ENCODE measurements around the gene KCTD12. TPM values are rescaled to one million over a fixed set of nuclear protein-coding genes. Genes with fewer than 3 reads are reported as not detected.

KCTD12 gene
- total RNA-seq, 1 experiment from 2014 or later, result 1.9 TPM

GRCh38 chr13:76871432-76871831 is 14.8 kb downstream of the KCTD12 start (continued):
- no peak for TF ChIP-seq SP1 (IDR thresholded peaks at IDR 0.05; ENCODE audit: low read depth)
- TF ChIP-seq CEBPB (IDR thresholded peaks at IDR 0.05; ENCODE audit: low read depth), result no peak
- no peak for TF ChIP-seq POLR2A (IDR thresholded peaks at IDR 0.05; ENCODE audit: borderline replicate concordance, extremely low read depth, insufficient read depth, insufficient read length)
- TF ChIP-seq ELF1 (IDR thresholded peaks at IDR 0.05; ENCODE audit: borderline replicate concordance, low read depth), result no peak
- no peak for TF ChIP-seq TCF7L2 (IDR thresholded peaks at IDR 0.05; ENCODE audit: borderline replicate concordance, extremely low read depth, insufficient read depth, insufficient read length)
- TF ChIP-seq RAD21 (IDR thresholded peaks at IDR 0.05; ENCODE audit: low read depth), result no peak
- no peak for TF ChIP-seq SRF (IDR thresholded peaks at IDR 0.05; ENCODE audit: low read depth)

GRCh38 chr13:76868371-76868770 is 17.8 kb downstream of the KCTD12 start:
- DNase-seq (ENCODE audit: low read depth, low spot score) (no peak), ATAC-seq (no peak)
- no peaks in the 10 kb centered on the region for H3K79me2 ChIP-seq (ENCODE audit: insufficient read depth, low read length)
- ChIA-PET RAD21 (ENCODE audit: low non-redundant PET in 1 of 2, low total read pairs in 2 of 2, uncharacterized antibody in 2 of 2, unreplicated experiment in 2 of 2) (no interaction called here), CTCF (no interaction called here), POLR2A (no interaction called here)
- no peak overlapping the region for H3K27ac ChIP-seq (ENCODE audit: low read depth, low read length)
- intact Hi-C loops (cut with micrococcal nuclease), result no loop called here
- no peak overlapping the region for H3K9ac ChIP-seq (ENCODE audit: low read length)
- H3K4me3 ChIP-seq (replicated peaks in 1 of 2; ENCODE audit: low read depth in 1 of 2, low read length in 2 of 2), result no peak overlapping the region
- no peaks in the 10 kb centered on the region for H3K9me3 ChIP-seq (ENCODE audit: control insufficient read depth in 1 of 2, insufficient read depth in 1 of 2, low read depth in 1 of 2, low read length in 2 of 2)
- H3K9me2 ChIP-seq (ENCODE audit: insufficient read depth), result no peaks in the 10 kb centered on the region
- peaks cover 14% of the 10 kb centered on the region; the same call in 1 of the 2 replicates for H3K27me3 ChIP-seq (ENCODE audit: insufficient read depth, low read length)
- no peak overlapping the region for H3K4me2 ChIP-seq (ENCODE audit: low read length)
- H3K4me1 ChIP-seq (ENCODE audit: control insufficient read depth in 1 of 2, insufficient read depth in 2 of 2, low read length in 2 of 2), result no peaks in the 10 kb centered on the region
- BruUV-seq (replicated peaks), result no TSS peak
- H2AFZ ChIP-seq (ENCODE audit: low read depth, low read length, poor library complexity, severe bottlenecking), result no peak overlapping the region
- no peaks in the 10 kb centered on the region for H3K36me3 ChIP-seq (ENCODE audit: control insufficient read depth in 1 of 2, insufficient read depth in 2 of 2, low read length in 2 of 2)
- no peaks in the 10 kb centered on the region for H4K20me1 ChIP-seq (ENCODE audit: insufficient read depth)
- TF ChIP-seq CBX3 (IDR thresholded peaks at IDR 0.05; ENCODE audit: low read depth) (no peak), CEBPB (IDR thresholded peaks at IDR 0.05; ENCODE audit: low read depth) (no peak), FOSL1 (IDR thresholded peaks at IDR 0.05; ENCODE audit: low read depth) (no peak), EZH2 (IDR thresholded peaks at IDR 0.05) (no peak), JUND (IDR thresholded peaks at IDR 0.05) (no peak), ZNF274 (IDR thresholded peaks at IDR 0.05; ENCODE audit: low read depth, low read length) (no peak), POLR2AphosphoS5 (IDR thresholded peaks at IDR 0.05; ENCODE audit: low read depth, low read length) (no peak), ZBTB33 (IDR thresholded peaks at IDR 0.05; ENCODE audit: extremely low read depth, insufficient replicate concordance, low read length) (no peak), SIN3A (IDR thresholded peaks at IDR 0.05; ENCODE audit: low read depth) (no peak), SP1 (IDR thresholded peaks at IDR 0.05; ENCODE audit: low read depth) (no peak), MAX (IDR thresholded peaks at IDR 0.05) (no peak), REST (IDR thresholded peaks at IDR 0.05; ENCODE audit: low read depth) (no peak)
